GM19240 (cell line): ENCODE data around the gene ARHGAP26.

Source experiments
- DNase-seq: peaks from one replicate; pipeline ENCODE4 v3.0.0; 2011; ENCODE audit warnings: low spot score; ENCODE audit not compliant: insufficient read length

Gene ARHGAP26

GRCh38 chr5:143133721-143134120 lies 363.5 kb downstream of the ARHGAP26 start:
- no peak for DNase-seq

GRCh38 chr5:143134269-143134668 lies 364.1 kb downstream of the ARHGAP26 start:
- no peak for DNase-seq

- DNase-seq: no peak
Measured at GRCh38 chr5:143134900-143135299, 364.7 kb downstream of the ARHGAP26 start.

GRCh38 chr5:143135832-143136551 lies 365.8 kb downstream of the ARHGAP26 start:
- no peak for DNase-seq

- no peak for DNase-seq
Measured at GRCh38 chr5:143138839-143139238, 368.7 kb downstream of the ARHGAP26 start.

GRCh38 chr5:143139585-143139984 lies 369.4 kb downstream of the ARHGAP26 start:
- no peak for DNase-seq

- DNase-seq: no peak
Measured at GRCh38 chr5:143140492-143141203, 370.5 kb downstream of the ARHGAP26 start.

GRCh38 chr5:143141652-143142051 lies 371.5 kb downstream of the ARHGAP26 start:
- DNase-seq: no peak

GRCh38 chr5:143142596-143143435 lies 372.6 kb downstream of the ARHGAP26 start:
- no peak for DNase-seq

- no peak for DNase-seq
Measured at GRCh38 chr5:143143973-143144372, 373.8 kb downstream of the ARHGAP26 start.

- no peak for DNase-seq
Measured at GRCh38 chr5:143145243-143146160, 375.3 kb downstream of the ARHGAP26 start.

GRCh38 chr5:143146161-143146560 lies 376.0 kb downstream of the ARHGAP26 start:
- no peak for DNase-seq

- no peak for DNase-seq
Measured at GRCh38 chr5:143147383-143147782, 377.2 kb downstream of the ARHGAP26 start.

- DNase-seq: no peak
Measured at GRCh38 chr5:143147902-143148301, 377.7 kb downstream of the ARHGAP26 start.

GRCh38 chr5:143148771-143149170 lies 378.6 kb downstream of the ARHGAP26 start:
- no peak for DNase-seq

GRCh38 chr5:143149759-143150158 lies 379.6 kb downstream of the ARHGAP26 start:
- DNase-seq: no peak

GRCh38 chr5:143151056-143151700 lies 381.0 kb downstream of the ARHGAP26 start:
- no peak for DNase-seq

- DNase-seq: no peak
Measured at GRCh38 chr5:143152445-143152844, 382.3 kb downstream of the ARHGAP26 start.

- DNase-seq: no peak
Measured at GRCh38 chr5:143153332-143154119, 383.3 kb downstream of the ARHGAP26 start.
